NCI-H1105 treated with DMSO at 0.1 percent for 48 hours (cell line): ENCODE measurements around the gene TCAIM.
"Not testable (repeated sequence)": the region's sequence is repeated elsewhere in the genome, so short reads cannot be mapped to it uniquely, and the experiment has no call there.

Experiments used
- DNase-seq: peaks from one replicate; lab custom pipeline; 2025; lab: John Stamatoyannopoulos, UW

Gene TCAIM

DNA sequence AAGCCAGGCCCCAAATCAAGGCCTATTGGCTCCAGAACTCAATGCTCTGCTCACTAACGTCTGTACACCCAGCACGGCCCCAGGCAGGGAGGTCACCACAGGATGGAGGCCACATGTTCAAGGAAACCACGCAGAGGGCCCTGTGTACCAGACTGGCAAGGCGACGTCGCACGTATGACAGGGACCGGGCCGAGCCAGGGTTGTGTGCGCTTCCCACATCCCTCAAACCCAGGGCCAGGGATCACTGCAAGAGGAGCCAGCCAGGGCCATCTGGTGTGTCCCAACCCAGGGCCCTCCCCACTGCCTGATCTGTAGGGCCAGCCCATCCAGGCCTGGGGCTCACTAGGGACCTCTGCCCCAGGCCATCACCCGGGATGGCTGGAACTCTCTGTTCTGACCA, 76.9 kb downstream of the TCAIM start:
- DNase-seq = no peak

DNA sequence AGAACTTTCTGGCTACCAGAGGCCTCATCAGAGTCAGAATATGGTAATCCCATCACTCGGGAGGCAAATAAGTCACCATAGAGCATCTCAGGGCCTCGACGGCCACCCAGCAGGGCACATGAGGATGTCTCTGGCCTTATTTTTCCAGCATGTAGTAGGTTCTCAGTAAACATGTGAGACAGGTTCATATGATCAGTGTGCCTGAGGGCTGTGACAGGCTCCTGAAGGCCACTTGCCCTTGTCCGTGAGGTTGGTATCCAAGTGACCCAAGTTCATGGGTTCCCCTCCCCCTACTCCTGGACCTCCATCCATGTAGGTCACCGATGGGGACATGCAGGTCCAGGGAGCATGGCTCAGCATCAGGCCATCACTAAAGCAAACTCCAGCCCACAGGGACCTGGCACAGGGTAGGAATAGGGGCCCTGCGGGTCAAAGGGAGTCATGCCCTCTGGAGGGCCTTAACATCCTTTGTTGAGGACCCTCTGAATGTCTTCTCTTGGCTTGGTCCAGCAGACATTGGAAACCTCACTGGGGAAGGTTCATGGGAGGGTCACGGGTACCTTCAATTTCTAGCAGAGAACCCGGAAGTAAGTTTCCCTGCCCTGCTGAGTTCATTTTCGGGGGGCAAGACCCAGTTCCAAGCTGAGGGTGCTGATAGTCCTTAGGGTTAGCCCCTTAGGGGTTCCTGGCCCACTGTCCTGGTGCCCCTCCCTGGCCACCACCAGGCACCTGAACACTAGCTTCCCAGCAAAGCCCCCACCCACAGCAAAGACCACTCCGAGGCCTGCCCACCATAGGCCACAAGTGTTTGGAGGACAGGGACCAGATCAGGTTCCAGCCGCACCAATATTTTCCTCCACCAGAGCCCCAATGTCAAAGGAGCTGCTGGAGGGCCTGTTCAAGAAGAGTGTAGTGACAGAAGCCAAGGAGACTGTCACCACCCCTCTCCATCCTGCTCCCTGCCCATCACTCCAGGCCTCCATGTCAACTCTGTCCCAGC, 77.8 kb downstream of the TCAIM start:
- no peak for DNase-seq

DNA sequence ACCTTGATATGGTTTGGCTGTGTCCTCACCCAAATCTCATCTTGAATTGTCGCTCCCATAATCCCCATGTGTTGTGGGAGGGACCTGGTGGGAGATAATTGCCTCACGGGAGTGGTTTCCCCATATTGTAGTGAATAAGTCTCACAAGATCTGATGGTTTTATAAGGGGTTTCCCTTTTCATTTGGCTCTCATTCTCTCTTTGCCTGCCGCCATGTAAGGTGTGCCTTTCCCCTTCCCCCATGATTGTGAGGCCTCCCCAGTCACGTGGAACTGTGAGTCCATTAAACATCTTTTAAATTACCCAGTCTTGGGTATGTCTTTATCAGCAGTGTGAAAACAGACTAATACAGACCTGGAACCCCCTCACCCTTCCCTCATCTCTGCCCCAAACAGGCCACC, 79.6 kb downstream of the TCAIM start:
- not testable (repeated sequence) for DNase-seq

DNA sequence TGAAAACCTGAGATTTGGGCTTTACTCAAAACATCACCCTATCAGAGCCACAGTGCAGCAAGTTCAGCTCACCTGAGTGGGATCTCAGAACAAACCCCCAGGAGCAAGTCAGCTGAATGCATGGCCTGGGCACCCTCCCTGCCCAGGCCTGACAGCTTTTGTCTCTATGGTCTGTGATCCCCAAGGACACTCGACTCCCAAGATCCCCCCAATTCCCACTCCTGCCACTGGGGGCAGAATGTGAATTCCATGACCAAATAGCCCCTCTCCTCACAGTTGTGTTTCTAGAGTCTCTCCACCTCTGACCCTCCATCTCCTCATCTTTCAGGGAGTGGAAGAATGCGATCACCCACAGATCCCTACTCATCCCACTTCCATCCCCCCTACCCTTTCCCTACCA, 80.0 kb downstream of the TCAIM start:
- DNase-seq = no peak

DNA sequence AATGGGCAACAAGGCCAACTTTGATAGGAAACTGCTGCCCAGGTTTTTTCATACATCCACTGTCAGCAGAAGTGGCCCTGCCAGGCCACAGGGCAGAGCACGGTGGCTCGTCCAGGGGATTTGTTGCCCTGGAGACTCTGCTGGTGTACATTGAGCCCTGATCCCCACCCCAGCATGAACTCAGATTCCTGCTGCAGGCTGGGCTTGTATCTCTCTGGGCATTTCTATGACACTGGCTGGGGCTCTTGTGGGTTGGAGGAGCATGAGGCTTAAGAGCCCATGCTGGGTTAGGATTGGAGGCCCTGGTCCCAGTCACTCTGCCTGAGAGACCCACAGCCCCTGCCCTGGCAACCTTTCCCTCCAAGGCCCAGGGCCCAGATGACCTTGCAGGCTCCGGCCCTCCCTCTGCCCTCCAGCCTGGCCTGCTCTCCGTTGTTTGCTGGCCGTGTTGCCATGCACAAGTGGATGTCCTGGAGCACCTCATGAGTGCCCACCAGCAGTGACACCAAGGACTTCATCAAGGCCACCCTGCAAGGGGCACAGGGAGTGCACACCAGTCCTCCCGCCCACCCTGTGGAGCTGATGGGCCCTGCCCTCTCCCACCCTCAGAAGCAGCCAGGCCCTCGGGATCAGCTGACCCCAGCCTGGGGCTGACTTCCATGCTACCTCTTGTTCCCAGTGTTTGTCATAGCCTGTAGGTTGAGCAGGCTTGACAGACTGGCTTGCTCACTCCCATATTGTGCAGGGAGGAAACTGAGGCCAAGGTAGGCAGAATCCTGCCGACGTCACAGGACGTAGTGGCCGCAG, 80.8 kb downstream of the TCAIM start:
- no peak for DNase-seq

DNA sequence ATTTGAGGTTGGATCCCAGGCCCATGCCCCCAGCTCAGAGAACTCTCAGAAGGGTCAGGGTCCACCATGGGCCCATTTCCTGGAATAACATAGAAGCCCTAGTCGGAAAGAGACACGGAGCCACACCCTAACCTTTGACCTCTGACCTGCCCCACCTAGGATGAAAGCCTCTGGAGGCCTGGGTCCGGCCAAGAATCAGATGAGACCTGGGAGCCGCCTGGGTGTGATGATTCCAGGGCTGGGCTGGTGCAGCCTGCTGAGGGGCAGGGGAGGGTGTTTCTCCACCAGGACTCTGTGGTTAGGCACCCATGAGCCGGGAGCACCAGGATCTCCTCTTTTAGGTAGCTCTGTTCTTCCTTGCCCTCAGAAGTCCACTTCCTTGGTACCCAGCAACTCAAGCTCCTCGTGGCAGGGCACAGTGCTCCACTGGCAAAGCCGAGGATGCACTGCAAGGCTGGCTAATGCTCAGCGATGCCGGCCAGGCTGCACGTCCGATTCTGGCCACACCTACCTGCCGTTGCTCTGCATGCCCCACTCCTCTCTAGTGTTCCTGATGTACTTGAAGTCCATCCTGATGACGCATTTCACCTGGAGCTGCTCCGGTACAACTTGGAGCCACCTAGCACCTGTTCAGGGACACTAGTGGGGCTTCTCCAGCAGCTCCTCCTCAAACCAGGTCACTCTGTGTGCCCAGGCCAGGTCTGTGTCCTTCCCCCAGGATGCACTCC, 81.5 kb downstream of the TCAIM start:
- no peak for DNase-seq

DNA sequence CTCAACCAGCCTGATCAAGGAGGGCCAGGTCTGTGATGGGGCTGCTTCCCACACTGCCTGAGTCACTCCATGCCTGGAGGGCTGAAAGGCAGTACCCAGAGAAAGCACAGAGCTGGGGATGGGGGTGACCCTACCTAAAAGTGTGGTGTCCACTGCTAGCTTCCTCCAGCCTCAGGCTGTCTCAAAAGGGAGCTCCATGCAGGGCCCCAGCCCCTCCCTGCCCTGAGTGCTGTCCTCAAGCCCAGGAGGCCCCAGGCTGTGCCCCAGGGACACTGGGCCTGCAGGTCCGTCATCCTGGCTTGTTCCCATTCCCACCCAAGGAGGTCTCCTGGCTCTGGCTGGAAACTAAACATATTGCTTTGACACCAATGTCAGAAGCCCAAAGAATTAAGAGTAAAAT, 82.1 kb downstream of the TCAIM start:
- no peak for DNase-seq

DNA sequence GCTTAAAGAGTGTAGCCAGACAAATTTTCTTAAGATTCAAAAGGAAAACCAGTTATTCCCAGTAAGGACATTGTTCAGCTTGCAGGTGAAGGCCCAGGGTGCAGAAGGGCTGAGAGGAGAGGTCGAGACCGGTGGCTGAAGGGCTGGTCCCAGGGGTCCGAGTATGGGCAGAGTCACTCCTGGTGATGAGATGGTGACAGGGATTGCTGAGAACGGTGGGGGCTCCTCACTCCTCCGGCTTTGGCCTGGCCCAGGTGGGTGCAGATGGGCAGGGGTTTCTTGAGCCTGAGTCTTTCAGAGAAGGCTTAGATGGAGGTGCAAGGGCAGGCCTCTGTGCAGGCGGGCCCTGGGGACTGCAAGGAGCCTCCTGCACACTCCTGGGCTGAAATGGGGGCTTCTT, 82.7 kb downstream of the TCAIM start:
- no peak for DNase-seq

DNA sequence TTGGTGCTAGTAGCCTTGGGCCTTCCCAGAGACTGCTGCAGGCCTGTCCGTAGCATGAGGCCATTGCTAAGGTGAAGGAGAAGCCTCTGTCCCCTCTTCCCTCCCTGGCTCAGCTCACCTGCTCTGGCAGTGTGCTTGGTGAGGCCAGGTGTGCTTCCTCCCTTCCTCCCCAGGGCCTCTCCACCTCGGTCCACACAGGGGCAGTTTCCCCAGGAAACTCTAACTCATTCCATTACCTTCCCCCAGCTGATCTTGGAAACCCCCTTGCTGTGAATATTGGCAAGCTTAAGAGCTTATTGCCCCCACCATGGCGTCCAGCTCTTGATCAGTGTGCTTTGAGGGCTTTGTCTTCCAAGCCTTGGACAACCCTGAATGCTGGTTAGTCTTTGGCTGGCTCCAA, 86.2 kb downstream of the TCAIM start:
- DNase-seq = no peak

DNA sequence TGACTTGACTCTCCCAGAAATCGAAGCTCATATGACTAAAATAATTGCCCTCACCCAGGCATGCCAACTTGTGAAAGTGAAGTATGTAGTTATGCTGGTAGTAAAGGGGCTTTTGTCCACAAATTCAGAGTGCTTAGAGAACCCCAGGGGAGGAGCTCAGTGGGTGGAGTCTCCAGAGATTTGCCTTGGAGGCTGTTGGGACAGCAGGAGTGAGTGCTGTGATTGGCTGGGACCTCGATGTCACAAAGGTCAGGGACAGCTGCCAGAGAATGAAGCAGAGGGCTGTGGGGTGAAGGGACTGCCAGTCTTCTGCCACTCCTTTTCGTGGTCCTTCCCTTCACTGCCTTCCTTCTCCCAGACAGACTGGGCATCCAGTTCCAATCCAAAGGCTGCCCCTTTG, 89.1 kb downstream of the TCAIM start:
- DNase-seq = no peak

DNA sequence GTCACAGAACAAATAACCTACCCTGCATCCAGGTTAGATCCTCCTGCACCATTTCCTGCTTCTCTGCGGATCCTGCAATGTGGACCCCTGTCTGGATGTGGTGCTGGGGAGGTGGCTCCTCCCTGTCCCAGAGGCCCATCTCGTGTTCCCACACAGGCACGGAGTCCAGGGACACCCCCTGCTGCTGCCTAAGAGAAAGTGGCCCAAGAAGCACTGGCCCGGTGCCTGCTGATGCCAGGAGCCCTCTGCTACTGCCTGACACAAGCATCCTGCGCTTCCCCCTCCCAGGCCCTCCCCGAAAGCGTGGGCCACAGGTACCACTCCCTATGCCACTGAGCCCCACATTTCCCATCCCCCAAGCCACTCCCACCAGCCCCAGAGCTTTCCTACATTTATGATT, 90.3 kb downstream of the TCAIM start:
- DNase-seq = no peak

DNA sequence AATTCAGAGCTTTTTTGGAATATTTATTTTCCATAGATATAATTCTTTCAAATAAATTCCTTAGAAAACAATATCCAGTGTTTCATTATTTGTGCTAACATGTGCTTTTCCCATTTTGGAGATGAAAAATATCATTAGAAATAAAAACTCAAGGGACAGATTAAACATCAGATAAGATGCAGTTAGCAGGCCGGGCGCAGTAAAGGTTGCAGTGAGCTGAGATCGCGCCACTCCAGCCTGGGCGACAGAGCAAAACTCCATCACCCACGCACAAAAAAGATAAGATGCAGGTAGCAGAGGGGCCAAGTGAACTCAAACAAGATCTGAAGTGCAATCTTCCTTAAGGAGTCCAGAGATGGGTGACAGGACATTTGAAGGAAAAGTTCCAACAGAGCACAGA, 90.9 kb downstream of the TCAIM start:
- DNase-seq = no peak

DNA sequence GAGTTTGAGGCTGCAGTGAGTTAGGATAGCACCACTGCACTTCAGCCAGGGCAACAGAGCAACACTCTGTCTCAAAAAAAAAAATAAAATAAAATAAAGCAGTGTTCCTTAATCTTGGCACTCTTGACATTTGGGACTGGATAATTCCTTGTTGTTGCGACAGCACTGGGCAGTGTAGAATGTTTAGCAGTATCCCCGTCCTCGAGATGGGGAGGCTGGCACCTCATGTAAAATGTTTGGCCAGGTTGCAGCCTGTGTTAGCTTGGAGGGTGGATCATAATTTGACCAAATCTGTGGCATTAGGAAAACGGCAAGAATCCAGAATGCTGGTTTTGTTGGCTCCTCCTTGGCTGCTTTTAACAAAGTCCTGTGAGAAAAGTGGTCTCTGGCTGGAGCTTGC, 91.9 kb downstream of the TCAIM start:
- DNase-seq = no peak

DNA sequence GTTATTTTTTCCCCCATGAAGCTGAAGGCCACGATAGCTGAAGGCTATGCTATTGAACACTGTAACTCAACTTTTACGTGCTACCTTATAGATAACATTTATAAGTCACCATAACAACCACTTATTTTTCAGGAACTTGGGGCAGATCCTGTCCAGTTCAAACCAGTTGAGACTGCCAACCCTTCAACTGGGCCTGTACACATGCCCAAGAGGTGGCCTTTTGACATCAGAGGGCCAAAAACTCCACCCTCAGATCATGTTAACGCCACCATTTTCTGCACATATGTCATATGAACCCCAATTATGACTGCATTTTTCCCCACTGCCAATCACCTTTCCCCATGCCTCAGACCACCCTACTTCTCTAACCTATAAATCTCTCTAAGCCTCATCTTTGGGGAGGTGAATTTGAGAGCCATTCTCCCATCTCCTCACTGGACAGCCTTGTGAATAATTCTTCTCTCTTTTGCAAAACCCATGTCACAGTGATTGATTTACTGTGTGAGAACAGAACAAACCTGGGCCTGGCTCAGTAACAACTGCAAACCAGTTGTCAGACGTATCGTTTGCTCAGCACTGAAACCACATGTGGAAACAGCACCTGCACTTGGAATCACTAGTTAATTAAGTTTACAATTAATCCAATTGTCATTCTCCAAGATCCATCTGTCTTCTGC, 96.4 kb downstream of the TCAIM start:
- DNase-seq = no peak

DNA sequence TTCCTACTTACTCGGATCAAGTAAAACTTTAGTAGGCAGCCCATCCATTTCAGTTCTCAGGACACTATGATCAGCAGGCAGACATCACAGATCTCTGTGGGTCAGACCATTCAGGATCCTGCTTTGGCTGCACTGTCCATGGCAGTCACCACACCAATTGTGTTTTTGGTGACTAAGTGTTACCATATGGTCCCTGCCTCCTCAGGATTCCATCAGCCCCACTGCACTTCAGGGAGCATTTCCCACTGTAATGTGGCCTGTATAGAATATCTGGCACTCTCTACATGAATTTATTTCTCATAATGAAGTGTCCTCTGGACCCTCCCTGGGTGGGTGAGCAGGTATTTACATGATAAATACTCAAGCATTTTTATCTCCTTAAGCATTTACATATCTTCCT, 97.6 kb downstream of the TCAIM start:
- no peak for DNase-seq

DNA sequence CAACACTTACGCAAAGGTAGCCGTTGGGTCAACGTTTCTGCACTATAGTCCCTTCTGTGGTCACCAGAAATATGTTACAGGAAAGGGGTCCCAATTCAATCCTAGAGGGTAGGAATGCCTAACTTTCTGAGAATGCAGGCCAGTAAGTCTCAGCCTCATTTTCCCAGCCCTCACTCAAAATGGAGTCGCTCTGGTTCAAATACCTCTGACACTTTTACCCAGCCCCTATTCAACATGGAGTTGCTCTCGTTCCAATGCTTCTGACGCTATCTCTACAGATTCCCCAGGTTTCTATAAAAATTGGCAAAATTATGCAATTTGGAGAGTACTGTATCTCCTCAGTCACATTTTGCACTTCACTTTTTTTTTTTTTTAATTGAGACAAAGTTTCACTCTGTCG, 99.2 kb downstream of the TCAIM start:
- no peak for DNase-seq

DNA sequence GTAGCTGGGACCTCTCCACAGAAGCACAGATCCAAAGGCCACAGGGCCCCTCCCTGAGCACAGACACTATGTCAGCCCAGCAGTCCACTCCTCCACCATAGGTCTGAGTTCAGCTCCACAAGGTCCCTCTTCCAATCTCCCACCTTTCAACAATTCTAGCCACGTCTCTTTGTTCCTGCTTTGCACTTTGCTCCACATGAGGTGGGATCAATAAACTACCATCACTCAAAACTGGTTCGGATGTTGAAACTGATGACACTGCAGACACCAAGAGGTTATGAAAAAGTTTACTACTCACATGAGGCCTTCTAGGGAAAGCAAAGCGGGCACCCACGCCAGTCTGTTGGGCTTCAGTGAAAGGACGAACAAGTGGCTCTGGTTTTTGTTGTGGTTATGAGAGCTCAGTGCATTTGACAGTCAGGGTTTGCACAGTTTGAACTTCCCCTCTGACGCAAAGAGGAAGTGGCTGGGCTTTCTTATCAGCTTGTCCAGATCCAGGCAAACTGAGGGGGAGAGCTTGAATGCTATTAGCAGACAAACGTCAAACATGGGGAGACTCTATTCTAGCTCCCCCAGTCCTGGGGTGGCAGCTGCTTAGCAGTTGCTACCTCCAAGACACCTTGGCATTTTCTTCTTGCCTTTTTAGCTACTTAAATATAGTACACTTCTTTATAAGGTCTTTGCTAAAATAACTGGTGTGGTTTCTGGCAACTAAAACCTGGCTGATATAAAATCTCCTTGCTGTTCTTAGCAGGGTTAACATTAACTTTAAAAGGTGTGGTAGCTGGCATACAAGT, 101.1 kb downstream of the TCAIM start:
- no peak for DNase-seq

DNA sequence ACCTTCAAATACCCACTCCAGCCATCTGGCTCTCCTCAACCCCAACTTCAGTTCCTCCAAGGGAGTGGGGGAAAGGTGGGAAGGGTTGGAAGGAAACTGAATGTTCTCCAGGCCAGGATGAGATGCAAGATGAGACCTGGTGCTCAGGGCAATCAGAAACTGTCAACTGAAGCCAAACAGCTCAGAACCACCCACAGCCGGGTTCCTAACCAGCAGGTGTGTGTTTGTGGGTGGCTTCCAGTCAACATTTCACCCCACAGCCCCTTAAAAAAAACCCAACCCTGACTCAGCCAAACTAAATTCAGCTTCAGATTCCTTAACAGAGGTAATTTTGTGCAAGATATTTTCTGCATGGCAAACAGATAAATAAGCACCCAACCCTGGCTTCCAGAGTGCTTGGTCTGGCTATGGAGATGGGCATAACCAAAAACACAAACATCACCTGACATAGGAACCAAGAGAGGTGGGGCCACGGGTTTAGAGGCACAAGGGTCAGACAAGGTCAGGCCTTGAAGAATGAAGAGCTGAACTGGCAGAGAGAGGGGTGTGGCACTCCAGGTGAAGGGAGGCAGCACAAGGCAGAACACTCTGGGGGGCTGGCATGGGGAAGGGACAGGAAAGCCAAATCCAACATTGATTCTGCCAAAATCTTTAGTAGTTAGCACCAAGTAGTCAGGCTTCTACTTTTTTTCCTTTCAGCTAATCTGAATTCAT, 104.2 kb downstream of the TCAIM start:
- DNase-seq = no peak

DNA sequence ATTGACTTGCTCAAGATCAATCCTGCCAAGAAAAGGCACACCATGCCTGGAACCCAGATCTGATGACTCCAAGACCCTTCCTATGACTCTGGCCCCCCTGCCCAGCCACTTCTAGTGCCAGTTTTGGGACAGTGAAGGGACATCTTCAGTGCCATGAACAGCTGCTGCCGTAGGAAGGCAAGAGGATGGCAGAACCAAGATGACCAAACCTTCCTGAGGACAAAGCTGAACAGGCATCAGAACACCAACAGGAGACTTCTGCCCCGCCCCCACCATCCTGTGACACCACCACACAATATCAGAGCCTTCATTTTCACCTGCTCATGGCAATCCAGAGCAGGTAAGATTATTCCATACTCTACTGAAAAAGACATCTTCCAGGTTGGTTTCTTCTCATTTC, 105.9 kb downstream of the TCAIM start:
- no peak for DNase-seq

DNA sequence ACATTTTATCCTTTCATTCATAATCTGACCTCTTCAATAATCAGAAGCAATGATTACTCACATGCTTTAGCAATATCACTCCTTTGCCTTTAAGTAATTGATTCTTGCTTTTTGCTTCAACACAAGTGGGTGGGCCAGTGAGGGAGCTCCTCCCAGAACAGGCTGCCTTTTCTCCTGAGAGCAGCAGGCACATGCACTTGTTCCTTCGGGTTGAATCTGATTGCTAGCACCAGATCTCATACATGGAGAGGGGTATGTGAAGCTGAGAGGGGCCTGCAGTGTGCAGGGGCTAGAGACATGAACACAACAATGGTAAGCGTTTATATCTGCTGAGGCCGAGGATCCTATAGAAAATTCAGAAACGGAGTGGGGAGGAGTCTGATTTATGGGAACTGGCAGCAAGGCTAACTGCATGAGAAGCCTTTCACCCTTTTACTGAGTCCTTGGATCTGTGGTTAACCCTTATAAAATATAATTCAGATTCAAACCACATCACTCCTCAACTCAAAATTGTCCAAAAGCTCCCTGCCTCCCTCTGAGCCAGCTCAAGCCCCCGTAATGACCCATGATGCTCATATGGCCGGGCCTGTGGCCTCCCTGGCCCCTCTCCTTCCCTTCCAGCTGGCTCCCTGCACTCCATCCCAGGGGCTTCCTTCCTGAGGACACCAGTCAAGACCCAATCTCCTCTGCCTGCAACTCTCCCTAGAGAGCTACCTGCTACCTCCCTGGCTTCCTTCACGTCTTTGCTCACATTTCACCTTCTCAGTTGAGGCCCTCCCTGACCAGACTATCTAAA, 106.5 kb downstream of the TCAIM start:
- no peak for DNase-seq
